Natural killer cell (primary cell): ENCODE results near the gene EMX1. TPM values are rescaled to one million over a fixed set of nuclear protein-coding genes. Genes with fewer than 3 reads are reported as not detected.

Experiments used
- ATAC-seq, 3 donors: fragments of 150-1000 bp in 2 of 3; fragments of 200-7000 bp in 1 of 3; cut with Tn5 transposase; 1 replicate in 1 of 3; 2 replicates in 2 of 3; pipeline ENCODE4 v1.10.0; 2021; ENCODE audit warnings: mild to moderate bottlenecking in 2 of 3, moderate library complexity in 2 of 3
- DNase-seq, 2 donors: peaks; one replicate each; pipeline versions ENCODE4 v3.0.0 to v3.0.0-alpha.2; 2013 to 2021; ENCODE audit warnings: mixed read lengths in 1 of 2
- H3K27ac ChIP-seq: one replicate; pipeline ENCODE4 v1.5.1; 2013; ENCODE audit warnings: mild to moderate bottlenecking, low read length
- H3K27me3 ChIP-seq: one replicate; pipeline ENCODE4 v1.6.1; 2013; ENCODE audit warnings: low read length; ENCODE audit not compliant: control insufficient read depth, insufficient read depth
- H3K36me3 ChIP-seq: one replicate; pipeline ENCODE4 v1.6.1; 2013; ENCODE audit warnings: low read length; ENCODE audit not compliant: control insufficient read depth, insufficient read depth
- H3K4me1 ChIP-seq: one replicate; pipeline ENCODE4 v1.6.1; 2013; ENCODE audit warnings: low read length; ENCODE audit not compliant: control insufficient read depth, insufficient read depth
- H3K4me3 ChIP-seq: one replicate; pipeline ENCODE4 v1.5.1; 2013; ENCODE audit warnings: low read length
- H3K9me3 ChIP-seq: one replicate; pipeline ENCODE4 v1.6.1; 2013; ENCODE audit warnings: low read length; ENCODE audit not compliant: control insufficient read depth, insufficient read depth
- H3K27ac Mint-ChIP-seq, 2 donors: one replicate each; pipeline ENCODE4 v1.8.0; 2022; ENCODE audit warnings: mild to moderate bottlenecking in 2 of 2, mixed read lengths in 2 of 2, moderate library complexity in 1 of 2
- H3K27me3 Mint-ChIP-seq, 2 donors: one replicate each; pipeline ENCODE4 v1.8.0; 2022; ENCODE audit warnings: low read depth in 2 of 2, mixed read lengths in 2 of 2
- H3K36me3 Mint-ChIP-seq: one replicate; pipeline ENCODE4 v1.8.0; 2022; ENCODE audit warnings: mixed read lengths
- H3K4me1 Mint-ChIP-seq, 2 donors: one replicate each; pipeline ENCODE4 v1.8.0; 2022; ENCODE audit warnings: mixed read lengths in 2 of 2
- H3K4me3 Mint-ChIP-seq: one replicate; pipeline ENCODE4 v1.8.0; 2022; ENCODE audit warnings: mild to moderate bottlenecking, moderate library complexity, mixed read lengths
- H3K9me3 Mint-ChIP-seq, 2 donors: one replicate each; pipeline ENCODE4 v1.8.0; 2022; ENCODE audit warnings: mixed read lengths in 2 of 2
- CTCF ChIP-seq: fragments of 200-600 bp; IDR thresholded peaks from one replicate; pipeline ENCODE4 v1.8.0; 2022; ENCODE audit warnings: antibody characterized with exemption
- whole genome bisulfite sequencing: methylation state at CpG from one replicate; pipeline ENCODE4 v1.1.7; 2013; ENCODE audit warnings: missing lambda C conversion rate; ENCODE audit not compliant: insufficient coverage; 5-methylcytosine and 5-hydroxymethylcytosine counted together
- intact Hi-C: fragments of 100-400 bp; cut with micrococcal nuclease; formaldehyde crosslinking; loops from one replicate; pipeline ENCODE4 v1.14.2; 2022
- total RNA-seq, 4 donors: library from RNA; stranded (reverse); fragments of 120-200 nt in 1 of 4; gene quantifications; one replicate each; pipeline versions ENCODE4 v1.2.3 to v1.2.4, GENCODE V29; 2013 to 2022

The EMX1 gene
- total RNA-seq, 3 donors from 2014 or later (not counting 1 experiment from before 2014, with no cell fraction given): not detected

GRCh38 chr2:72887740-72888437, 29.4 kb upstream of the EMX1 start:
- Mint-ChIP-seq H3K4me1 (peaks cover 5 to 12% of the 10 kb centered on the region in 2 donors), H3K9me3 (no peaks in the 10 kb centered on the region), H3K27me3 (peaks cover 35 to 42% of the 10 kb centered on the region in 2 donors), H3K4me3 (peak overlapping the region; percentile 80), H3K27ac (no peak overlapping the region), H3K36me3 (no peaks in the 10 kb centered on the region)
- no peaks in the 10 kb centered on the region for H3K9me3 ChIP-seq
- H3K27me3 ChIP-seq: peaks cover 5% of the 10 kb centered on the region
- H3K4me3 ChIP-seq: peak overlapping the region; percentile 34
- H3K4me1 ChIP-seq: peaks cover 15% of the 10 kb centered on the region
- peak; percentile 27 to 54 (median 40) for ATAC-seq
- peak in 1 of 2 donors; percentile 63 for DNase-seq
- no peaks in the 10 kb centered on the region for H3K36me3 ChIP-seq
- TF ChIP-seq CTCF: peak; percentile 61
- WGBS: 10% methylated on average over 21 of the region's 21 CpGs
- intact Hi-C loops: no loop called here
- H3K27ac ChIP-seq: no peak overlapping the region

GRCh38 chr2:72888438-72889202, 28.7 kb upstream of the EMX1 start:
- Mint-ChIP-seq H3K36me3 (no peaks in the 10 kb centered on the region), H3K27me3 (peaks cover 30 to 36% of the 10 kb centered on the region in 2 donors), H3K4me3 (no peak overlapping the region), H3K27ac (no peak overlapping the region), H3K4me1 (peaks cover 5 to 12% of the 10 kb centered on the region in 2 donors), H3K9me3 (no peaks in the 10 kb centered on the region)
- intact Hi-C loops: no loop called here
- 81% methylated on average over 11 of the region's 11 CpGs for WGBS
- ATAC-seq (no peak), DNase-seq (no peak)
- Histone ChIP-seq H3K27ac (no peak overlapping the region), H3K4me1 (peaks cover 15% of the 10 kb centered on the region), H3K9me3 (no peaks in the 10 kb centered on the region), H3K36me3 (no peaks in the 10 kb centered on the region), H3K27me3 (peaks cover 5% of the 10 kb centered on the region), H3K4me3 (no peak overlapping the region)
- no peak for TF ChIP-seq CTCF

GRCh38 chr2:72889991-72890390, 27.3 kb upstream of the EMX1 start:
- H3K27ac Mint-ChIP-seq: no peak overlapping the region
- TF ChIP-seq CTCF: no peak
- no peak for DNase-seq
- no peak for ATAC-seq
- no peaks in the 10 kb centered on the region for H3K9me3 Mint-ChIP-seq
- intact Hi-C loops: no loop called here
- no peaks in the 10 kb centered on the region for H3K9me3 ChIP-seq
- no peak overlapping the region for H3K27ac ChIP-seq
- H3K36me3 ChIP-seq: no peaks in the 10 kb centered on the region
- H3K4me1 ChIP-seq: peaks cover 15% of the 10 kb centered on the region
- peaks cover 5 to 12% of the 10 kb centered on the region in 2 donors for H3K4me1 Mint-ChIP-seq
- no peaks in the 10 kb centered on the region for H3K36me3 Mint-ChIP-seq
- no peak overlapping the region for H3K4me3 ChIP-seq
- H3K27me3 ChIP-seq: peaks cover 5% of the 10 kb centered on the region
- no peak overlapping the region for H3K4me3 Mint-ChIP-seq
- 84% methylated on average over 4 of the region's 4 CpGs for whole genome bisulfite sequencing
- H3K27me3 Mint-ChIP-seq: peaks cover 23 to 36% of the 10 kb centered on the region in 2 donors
